ENCODE measurements around the gene RAC3.

DNA sequence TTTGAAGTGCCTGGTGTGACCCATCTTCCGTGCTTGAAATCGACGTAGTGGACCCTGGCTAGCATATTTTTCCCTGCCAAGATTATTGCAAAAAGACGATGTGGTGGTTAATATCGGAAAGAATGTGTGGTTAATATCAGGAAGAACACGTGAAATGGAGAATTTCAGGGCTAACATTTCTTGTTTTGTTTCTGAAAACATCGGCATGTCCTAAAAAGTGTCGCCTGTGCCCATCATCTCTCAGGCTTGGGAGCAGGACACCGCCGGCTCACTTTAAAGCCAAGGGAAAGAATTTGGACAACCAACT, 6.4 kb downstream of the RAC3 start:
- TF ChIP-seq, protein P1, sequence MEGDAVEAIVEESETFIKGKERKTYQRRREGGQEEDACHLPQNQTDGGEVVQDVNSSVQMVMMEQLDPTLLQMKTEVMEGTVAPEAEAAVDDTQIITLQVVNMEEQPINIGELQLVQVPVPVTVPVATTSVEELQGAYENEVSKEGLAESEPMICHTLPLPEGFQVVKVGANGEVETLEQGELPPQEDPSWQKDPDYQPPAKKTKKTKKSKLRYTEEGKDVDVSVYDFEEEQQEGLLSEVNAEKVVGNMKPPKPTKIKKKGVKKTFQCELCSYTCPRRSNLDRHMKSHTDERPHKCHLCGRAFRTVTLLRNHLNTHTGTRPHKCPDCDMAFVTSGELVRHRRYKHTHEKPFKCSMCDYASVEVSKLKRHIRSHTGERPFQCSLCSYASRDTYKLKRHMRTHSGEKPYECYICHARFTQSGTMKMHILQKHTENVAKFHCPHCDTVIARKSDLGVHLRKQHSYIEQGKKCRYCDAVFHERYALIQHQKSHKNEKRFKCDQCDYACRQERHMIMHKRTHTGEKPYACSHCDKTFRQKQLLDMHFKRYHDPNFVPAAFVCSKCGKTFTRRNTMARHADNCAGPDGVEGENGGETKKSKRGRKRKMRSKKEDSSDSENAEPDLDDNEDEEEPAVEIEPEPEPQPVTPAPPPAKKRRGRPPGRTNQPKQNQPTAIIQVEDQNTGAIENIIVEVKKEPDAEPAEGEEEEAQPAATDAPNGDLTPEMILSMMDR (IDR thresholded peaks at IDR 0.05; ENCODE audit: poor library complexity) = no peak
- no peak for TF ChIP-seq EZH2 (IDR thresholded peaks at IDR 0.05; ENCODE audit: borderline replicate concordance)
